EH (cell line): ENCODE results near the gene SKP1.

Experiments used
- DNase-seq: peaks from one replicate; pipeline ENCODE4 v3.0.0-alpha.2; 2015; ENCODE audit warnings: low read depth

Gene SKP1

GRCh38 chr5:134130239-134130945, 46.4 kb downstream of the SKP1 start:
- no peak for DNase-seq

GRCh38 chr5:134129411-134130238, 47.1 kb downstream of the SKP1 start:
- no peak for DNase-seq

GRCh38 chr5:134128648-134128995, 48.1 kb downstream of the SKP1 start:
- DNase-seq, result no peak

GRCh38 chr5:134127988-134128647, 48.6 kb downstream of the SKP1 start:
- no peak for DNase-seq

- DNase-seq, result no peak
Observed at GRCh38 chr5:134127376-134127861, 49.3 kb downstream of the SKP1 start.

- peak; percentile 92 for DNase-seq
Observed at GRCh38 chr5:134125039-134126015, 51.4 kb downstream of the SKP1 start.

GRCh38 chr5:134124289-134125038, 52.3 kb downstream of the SKP1 start:
- DNase-seq, result peak; percentile 83

GRCh38 chr5:134123360-134123759, 53.4 kb downstream of the SKP1 start:
- DNase-seq, result no peak

- no peak for DNase-seq
Observed at GRCh38 chr5:134122530-134122929, 54.2 kb downstream of the SKP1 start.

- DNase-seq, result no peak
Observed at GRCh38 chr5:134120386-134121138, 56.2 kb downstream of the SKP1 start.

- no peak for DNase-seq
Observed at GRCh38 chr5:134119720-134120119, 57.0 kb downstream of the SKP1 start.

GRCh38 chr5:134118212-134118835, 58.4 kb downstream of the SKP1 start:
- DNase-seq, result no peak

- no peak for DNase-seq
Observed at GRCh38 chr5:134116789-134117761, 59.7 kb downstream of the SKP1 start.

GRCh38 chr5:134116286-134116685, 60.5 kb downstream of the SKP1 start:
- no peak for DNase-seq

GRCh38 chr5:134115806-134116175, 61.0 kb downstream of the SKP1 start:
- no peak for DNase-seq

- DNase-seq, result peak; percentile 16
Observed at GRCh38 chr5:134114886-134115805, 61.6 kb downstream of the SKP1 start.
